OCI-LY7 (cell line): ENCODE data around the gene GATA1. TPM values are rescaled to one million over a fixed set of nuclear protein-coding genes. Genes with fewer than 3 reads are reported as not detected.

Experiments
- BruUV-seq: library from RNA; stranded (reverse); fragments of 400-500 nt; replicated peaks from 2 replicates; lab custom pipeline; 2021; lab: Mats Ljungman, UMichigan
- CTCF ChIA-PET: fragments of 300-600 bp; sonication (Branson Sonifier 250); formaldehyde crosslinking; loops from one replicate; lab custom pipeline; 2022; ENCODE audit warnings: antibody characterized with exemption; ENCODE audit not compliant: unreplicated experiment; lab: Charles Lee
- POLR2A ChIA-PET: fragments of 300-600 bp; sonication (Branson Sonifier 250); formaldehyde crosslinking; loops from one replicate; lab custom pipeline; 2022; ENCODE audit warnings: antibody characterized with exemption; lab: Charles Lee
- DNase-seq: peaks from one replicate; pipeline ENCODE4 v3.0.0-alpha.2; 2015; ENCODE audit warnings: low spot score
- H2AFZ ChIP-seq: fragments of 200-600 bp; sonication (generic), shearing (Covaris generic); 2 replicates; pipeline ENCODE4 v1.6.1; 2014; ENCODE audit warnings: mild to moderate bottlenecking, antibody characterized with exemption, low read length, moderate library complexity
- H3K27ac ChIP-seq: fragments of 200-600 bp; sonication (generic); 2 replicates; pipeline ENCODE4 v1.5.1; 2014; ENCODE audit warnings: mixed run types, low read depth, mild to moderate bottlenecking, moderate library complexity, low read length, inconsistent platforms; ENCODE audit not compliant: poor library complexity, severe bottlenecking
- H3K36me3 ChIP-seq: fragments of 200-600 bp; sonication (generic); 2 replicates; pipeline ENCODE4 v1.6.1; 2014; ENCODE audit warnings: mild to moderate bottlenecking, antibody characterized with exemption, low read length, moderate library complexity, mixed read lengths; ENCODE audit not compliant: insufficient read depth
- H3K4me1 ChIP-seq: fragments of 200-600 bp; sonication (generic); 2 replicates; pipeline ENCODE4 v1.5.1; 2014; ENCODE audit warnings: mild to moderate bottlenecking, low read length; ENCODE audit not compliant: insufficient read depth, poor library complexity, severe bottlenecking
- H3K4me2 ChIP-seq: fragments of 200-600 bp; sonication (generic); 2 replicates; pipeline ENCODE4 v1.6.1; 2014; ENCODE audit warnings: mild to moderate bottlenecking, low read length
- H3K4me3 ChIP-seq: fragments of 200-600 bp; sonication (generic); 2 replicates; pipeline ENCODE4 v1.5.1; 2014; ENCODE audit warnings: mild to moderate bottlenecking, low read depth, low read length; ENCODE audit not compliant: poor library complexity, severe bottlenecking
- H3K79me2 ChIP-seq: fragments of 200-600 bp; sonication (generic); 2 replicates; pipeline ENCODE4 v1.6.1; 2016; ENCODE audit warnings: low read depth, mild to moderate bottlenecking, low read length, moderate library complexity, mixed read lengths; ENCODE audit not compliant: insufficient read depth
- H3K9me2 ChIP-seq: fragments of 200-600 bp; sonication (generic); 2 replicates; pipeline ENCODE4 v1.6.1; 2016; ENCODE audit warnings: mild to moderate bottlenecking, low read length, mixed read lengths; ENCODE audit not compliant: insufficient read depth
- H3K9me3 ChIP-seq: fragments of 200-600 bp; sonication (generic); 2 replicates; pipeline ENCODE4 v1.6.1; 2014; ENCODE audit warnings: mild to moderate bottlenecking, mixed run types, low read length, mixed read lengths
- H4K20me1 ChIP-seq: fragments of 200-600 bp; sonication (generic); 2 replicates; pipeline ENCODE4 v1.6.1; 2014; ENCODE audit warnings: mild to moderate bottlenecking, antibody characterized with exemption, low read length, moderate library complexity, mixed read lengths; ENCODE audit not compliant: insufficient read depth
- EZH2phosphoT487 ChIP-seq: fragments of 200-600 bp; sonication (generic); IDR thresholded peaks from 2 replicates; pipeline ENCODE4 v1.6.1; 2018; ENCODE audit warnings: low read depth, borderline replicate concordance, mild to moderate bottlenecking, mixed run types, antibody characterized with exemption, low read length, moderate library complexity, mixed read lengths
- intact Hi-C: fragments of 100-400 bp; cut with micrococcal nuclease; formaldehyde crosslinking; loops from one replicate; pipeline ENCODE4 v1.10.0; 2022; ENCODE audit not compliant: unreplicated experiment
- total RNA-seq, 2 experiments: library from RNA; depleted of rRNA in 1 of 2; stranded (reverse); fragments of >200 nt in 1 of 2; shearing (Covaris generic) in 1 of 2; gene quantifications; 2 replicates each; pipeline ENCODE4 v1.2.3, GENCODE V29; 2014 to 2022
- TF ChIP-seq, protein P1 (sequence below): fragments of 200-600 bp; sonication (generic); conservative IDR thresholded peaks from 2 replicates; pipeline ENCODE4 v1.5.1; 2014; ENCODE audit warnings: mild to moderate bottlenecking, antibody characterized with exemption, low read length, moderate library complexity, mixed read lengths

GATA1 gene
- total RNA-seq, 2 experiments from 2014 or later: not detected

DNA sequence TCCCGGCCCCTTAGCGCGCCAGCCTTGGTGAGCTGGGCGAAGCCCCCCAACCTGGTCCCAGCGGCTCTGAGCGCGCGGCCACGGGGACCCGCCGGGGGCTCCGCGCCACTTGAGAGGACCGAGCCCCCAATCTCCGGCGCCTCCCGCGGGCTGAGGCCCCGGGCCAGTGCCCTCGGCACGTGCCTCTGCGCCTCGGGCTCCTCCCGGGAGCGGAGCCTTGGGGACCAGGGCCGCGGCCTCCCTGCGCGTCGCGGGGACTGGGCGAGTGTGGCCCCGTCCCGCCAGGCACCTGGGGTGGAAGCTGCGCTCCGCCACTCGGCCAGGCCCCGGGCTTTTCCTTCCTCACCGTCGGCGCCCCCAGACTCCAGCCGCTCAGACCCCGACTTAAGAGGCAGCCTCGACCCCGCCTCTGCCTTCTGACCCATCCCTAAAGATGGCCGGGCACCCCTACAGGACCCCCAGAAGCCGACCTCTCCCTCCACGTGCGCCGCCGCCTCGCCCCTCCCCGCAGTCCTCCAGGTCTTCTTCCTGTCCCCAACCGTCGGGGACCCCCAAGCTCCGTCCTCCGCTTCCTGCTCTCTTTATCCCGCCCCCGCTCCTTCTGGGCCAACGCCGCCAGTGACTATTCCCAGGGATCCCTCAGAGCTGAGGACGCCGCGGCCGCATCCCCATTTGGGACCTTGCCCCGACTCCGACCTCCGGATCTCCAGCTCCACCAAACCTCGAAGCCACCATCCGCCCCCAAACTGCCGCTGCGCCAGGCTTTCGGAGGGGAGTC, 40.7 kb downstream of the GATA1 start:
- BruUV-seq: no TSS peak

DNA sequence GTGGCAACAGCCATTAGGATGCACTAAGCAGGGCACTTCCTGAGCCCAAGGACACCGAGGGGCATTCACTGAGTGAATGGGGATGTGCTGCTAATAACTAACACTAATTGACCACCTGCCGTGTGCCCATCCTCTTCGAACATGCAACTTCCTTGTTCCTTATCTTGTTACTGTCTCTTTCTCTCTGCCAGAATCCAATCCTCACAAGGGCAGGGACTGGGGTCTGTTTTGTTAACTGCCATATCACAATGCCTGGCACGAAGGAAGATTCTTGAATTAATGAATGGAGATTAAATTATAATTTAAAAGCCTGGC, 41.2 kb downstream of the GATA1 start:
- Histone ChIP-seq H2AFZ (no peak overlapping the region), H4K20me1 (no peaks in the 10 kb centered on the region), H3K4me1 (no peaks in the 10 kb centered on the region), H3K36me3 (peaks cover 2% of the 10 kb centered on the region; the same call in 1 of the 2 replicates), H3K4me2 (no peak overlapping the region), H3K9me2 (no peaks in the 10 kb centered on the region), H3K27ac (no peak overlapping the region), H3K79me2 (no peaks in the 10 kb centered on the region), H3K4me3 (no peak overlapping the region), H3K9me3 (no peaks in the 10 kb centered on the region)
- intact Hi-C loops: no loop called here
- ChIA-PET POLR2A (no interaction called here), CTCF (no interaction called here)
- TF ChIP-seq, protein P1, sequence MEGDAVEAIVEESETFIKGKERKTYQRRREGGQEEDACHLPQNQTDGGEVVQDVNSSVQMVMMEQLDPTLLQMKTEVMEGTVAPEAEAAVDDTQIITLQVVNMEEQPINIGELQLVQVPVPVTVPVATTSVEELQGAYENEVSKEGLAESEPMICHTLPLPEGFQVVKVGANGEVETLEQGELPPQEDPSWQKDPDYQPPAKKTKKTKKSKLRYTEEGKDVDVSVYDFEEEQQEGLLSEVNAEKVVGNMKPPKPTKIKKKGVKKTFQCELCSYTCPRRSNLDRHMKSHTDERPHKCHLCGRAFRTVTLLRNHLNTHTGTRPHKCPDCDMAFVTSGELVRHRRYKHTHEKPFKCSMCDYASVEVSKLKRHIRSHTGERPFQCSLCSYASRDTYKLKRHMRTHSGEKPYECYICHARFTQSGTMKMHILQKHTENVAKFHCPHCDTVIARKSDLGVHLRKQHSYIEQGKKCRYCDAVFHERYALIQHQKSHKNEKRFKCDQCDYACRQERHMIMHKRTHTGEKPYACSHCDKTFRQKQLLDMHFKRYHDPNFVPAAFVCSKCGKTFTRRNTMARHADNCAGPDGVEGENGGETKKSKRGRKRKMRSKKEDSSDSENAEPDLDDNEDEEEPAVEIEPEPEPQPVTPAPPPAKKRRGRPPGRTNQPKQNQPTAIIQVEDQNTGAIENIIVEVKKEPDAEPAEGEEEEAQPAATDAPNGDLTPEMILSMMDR: no peak
- no peak for TF ChIP-seq EZH2phosphoT487
- no TSS peak for BruUV-seq
- no peak for DNase-seq

More for the DNA sequence above, 40.7 kb downstream of the GATA1 start:
- H3K4me1 ChIP-seq: no peaks in the 10 kb centered on the region
- H2AFZ ChIP-seq: no peak overlapping the region
- H3K27ac ChIP-seq: no peak overlapping the region
- no peaks in the 10 kb centered on the region for H3K9me2 ChIP-seq
- no peaks in the 10 kb centered on the region for H3K79me2 ChIP-seq
- intact Hi-C loops: no loop called here
- no peak overlapping the region for H3K4me3 ChIP-seq
- DNase-seq: no peak
- H3K9me3 ChIP-seq: no peaks in the 10 kb centered on the region
- H3K4me2 ChIP-seq: no peak overlapping the region
- ChIA-PET CTCF (no interaction called here), POLR2A (no interaction called here)
- TF ChIP-seq, protein P1: no peak
- TF ChIP-seq EZH2phosphoT487: no peak
- peaks cover 2% of the 10 kb centered on the region; the same call in 1 of the 2 replicates for H3K36me3 ChIP-seq
- H4K20me1 ChIP-seq: no peaks in the 10 kb centered on the region

DNA sequence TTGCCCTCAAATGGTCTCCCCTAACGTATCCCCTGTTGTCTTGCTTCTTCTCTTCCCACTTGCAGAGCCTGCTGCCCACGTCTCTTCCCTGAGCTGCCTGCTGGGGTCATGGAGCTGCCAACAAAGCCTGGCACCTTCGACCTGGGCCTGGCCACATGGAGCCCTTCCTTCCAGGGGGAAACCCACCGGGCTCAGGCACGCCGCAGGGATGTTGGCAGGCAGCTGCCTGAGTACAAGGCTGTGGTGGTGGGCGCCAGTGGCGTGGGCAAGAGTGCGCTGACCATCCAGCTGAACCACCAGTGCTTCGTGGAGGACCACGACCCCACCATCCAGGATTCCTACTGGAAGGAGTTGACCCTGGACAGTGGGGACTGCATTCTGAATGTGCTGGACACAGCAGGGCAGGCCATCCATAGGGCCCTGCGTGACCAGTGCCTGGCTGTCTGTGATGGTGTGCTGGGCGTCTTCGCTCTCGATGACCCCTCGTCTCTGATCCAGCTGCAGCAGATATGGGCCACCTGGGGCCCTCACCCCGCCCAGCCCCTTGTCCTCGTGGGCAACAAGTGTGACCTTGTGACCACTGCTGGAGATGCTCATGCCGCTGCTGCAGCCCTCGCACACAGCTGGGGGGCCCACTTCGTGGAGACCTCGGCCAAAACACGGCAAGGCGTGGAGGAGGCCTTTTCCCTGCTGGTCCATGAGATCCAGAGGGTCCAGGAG, 42.8 kb downstream of the GATA1 start:
- Histone ChIP-seq H4K20me1 (no peaks in the 10 kb centered on the region), H3K36me3 (no peaks in the 10 kb centered on the region; the same call in 1 of the 2 replicates), H3K4me1 (no peaks in the 10 kb centered on the region), H3K79me2 (no peaks in the 10 kb centered on the region), H3K4me2 (no peak overlapping the region), H2AFZ (no peak overlapping the region), H3K9me2 (no peaks in the 10 kb centered on the region), H3K27ac (no peak overlapping the region), H3K4me3 (no peak overlapping the region), H3K9me3 (no peaks in the 10 kb centered on the region)
- TF ChIP-seq EZH2phosphoT487: no peak
- TF ChIP-seq, protein P1: no peak
- DNase-seq: no peak
- CTCF ChIA-PET: no interaction called here
- intact Hi-C loops: no loop called here
- no TSS peak for BruUV-seq
- POLR2A ChIA-PET: no interaction called here
